ENCODE measurements around the gene HOXA3. TPM values are rescaled to one million over a fixed set of nuclear protein-coding genes. Genes with fewer than 3 reads are reported as not detected.

The HOXA3 gene
- total RNA-seq, 1 experiment from 2014 or later, result not detected

- peaks cover 14% of the 10 kb centered on the region for H3K4me1 Mint-ChIP-seq
- CTCF ChIA-PET, result interaction anchor here (1.5 to 3.9 kb wide), 4 partner anchors 21 to 60 kb away, joined by 4 to 12 read pairs (median 6); partner anchors contain the start of gene HOXA1
- no peaks in the 10 kb centered on the region for H3K9me3 Mint-ChIP-seq
- no peaks in the 10 kb centered on the region for H3K36me3 Mint-ChIP-seq
- H3K4me3 Mint-ChIP-seq, result no peak overlapping the region
- no peak for DNase-seq (ENCODE audit: low spot score)
- no peak overlapping the region for H3K27ac Mint-ChIP-seq
- POLR2A ChIA-PET, result no interaction called here
- H3K27me3 Mint-ChIP-seq (ENCODE audit: low read depth), result peaks cover 100% of the 10 kb centered on the region
- ATAC-seq, result no peak
- TF ChIP-seq JAZF1 (CRISPR knock-in tag; IDR thresholded peaks at IDR 0.05) (no peak), HMGA2 (CRISPR knock-in tag; IDR thresholded peaks at IDR 0.05) (no peak), E2F4 (CRISPR knock-in tag; IDR thresholded peaks at IDR 0.05; ENCODE audit: borderline replicate concordance, low read depth) (no peak), CDX4 (CRISPR knock-in tag; IDR thresholded peaks at IDR 0.05; ENCODE audit: borderline replicate concordance) (no peak), ZNF232 (CRISPR knock-in tag; IDR thresholded peaks at IDR 0.05) (no peak), KAT7 (CRISPR knock-in tag; IDR thresholded peaks at IDR 0.05; ENCODE audit: borderline replicate concordance) (no peak), ATF1 (CRISPR knock-in tag; IDR thresholded peaks at IDR 0.05) (no peak), ZBTB21 (CRISPR knock-in tag; IDR thresholded peaks at IDR 0.05; ENCODE audit: borderline replicate concordance) (no peak), ZBTB43 (CRISPR knock-in tag; IDR thresholded peaks at IDR 0.05) (no peak), FOXP4 (CRISPR knock-in tag; IDR thresholded peaks at IDR 0.05) (no peak), ATF3 (CRISPR knock-in tag; conservative IDR thresholded peaks at IDR 0.05) (no peak), GRHL2 (CRISPR knock-in tag; IDR thresholded peaks at IDR 0.05; ENCODE audit: insufficient replicate concordance, severe bottlenecking) (no peak), NFYB (CRISPR knock-in tag; conservative IDR thresholded peaks at IDR 0.05; ENCODE audit: low read depth) (no peak), RELA (CRISPR knock-in tag; IDR thresholded peaks at IDR 0.05; ENCODE audit: borderline replicate concordance) (no peak), MLX (CRISPR knock-in tag; IDR thresholded peaks at IDR 0.05) (no peak), IRF1 (CRISPR knock-in tag; IDR thresholded peaks at IDR 0.05) (no peak), ZNF425 (CRISPR knock-in tag; conservative IDR thresholded peaks at IDR 0.05) (no peak), JUN (CRISPR knock-in tag; IDR thresholded peaks at IDR 0.05) (no peak), SMAD4 (CRISPR knock-in tag; IDR thresholded peaks at IDR 0.05) (no peak), ZNF416 (CRISPR knock-in tag; IDR thresholded peaks at IDR 0.05) (no peak)
These were observed 32.9 kb downstream of the HOXA3 start for GRCh38 chr7:27119412-27119911.

All from WTC11 (cell line).